Fibroblast of skin of scalp (primary cell): ENCODE data around the gene ABCA13.

ENCODE experiments used
- DNase-seq: peaks from one replicate; pipeline ENCODE4 v3.0.0-alpha.2; 2013

ABCA13 gene

GRCh38 chr7:48643431-48644013 is 472.3 kb downstream of the ABCA13 start:
- no peak for DNase-seq

GRCh38 chr7:48658138-48658537 is 486.9 kb downstream of the ABCA13 start:
- no peak for DNase-seq

- no peak for DNase-seq
Observed at GRCh38 chr7:48660306-48660870, 489.1 kb downstream of the ABCA13 start.

DNA sequence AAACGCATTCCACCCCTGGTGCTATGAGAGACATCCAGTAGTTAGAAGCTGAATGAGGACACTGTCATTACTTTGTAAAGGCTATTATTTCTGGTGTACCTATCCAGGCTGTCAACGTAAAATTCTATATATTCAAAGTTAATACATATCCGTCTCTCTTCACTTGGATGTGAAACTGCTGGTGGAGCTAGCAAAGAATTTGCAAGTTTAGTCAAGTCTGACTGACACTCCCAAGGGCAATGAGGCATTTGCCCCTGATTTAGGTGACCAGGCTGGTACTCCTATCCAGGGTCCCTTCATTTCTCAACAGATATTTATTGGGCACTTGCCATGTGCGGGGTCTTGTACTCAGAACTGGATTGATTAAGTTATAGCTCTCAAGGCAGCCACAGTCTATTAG is 493.0 kb downstream of the ABCA13 start:
- no peak for DNase-seq

- DNase-seq, result no peak
Observed at GRCh38 chr7:48665353-48666135, 494.3 kb downstream of the ABCA13 start.

GRCh38 chr7:48667407-48667806 is 496.1 kb downstream of the ABCA13 start:
- no peak for DNase-seq

- DNase-seq, result no peak
Observed at GRCh38 chr7:48671656-48672055, 500.4 kb downstream of the ABCA13 start.

GRCh38 chr7:48681006-48681405 is 509.7 kb downstream of the ABCA13 start:
- DNase-seq, result no peak

DNA sequence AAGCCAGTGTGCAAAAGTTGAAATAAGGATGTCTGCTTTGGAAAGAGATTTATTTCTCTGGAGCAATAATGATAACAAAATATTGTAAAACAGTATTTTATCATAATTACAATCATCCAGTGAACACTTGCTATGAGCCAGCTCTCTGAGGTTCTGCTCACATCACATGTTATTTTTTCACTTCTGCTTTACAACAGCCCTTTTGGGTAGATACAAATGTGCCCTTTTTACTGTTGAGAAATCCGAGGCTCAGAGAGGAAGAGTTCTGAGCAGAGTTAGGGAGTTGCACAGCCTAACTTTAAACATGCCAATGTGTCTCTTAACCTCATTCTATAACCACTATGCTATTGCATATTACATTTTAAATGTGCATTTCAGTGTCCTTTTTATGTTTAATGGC is 520.5 kb downstream of the ABCA13 start:
- DNase-seq, result no peak
